Stimulated activated naive CD8-positive, alpha-beta T cell treated with anti-CD3 and anti-CD28 coated beads, Interleukin-15, amount 100 ng/mL, for 72 hours (primary cell): Measurements from ENCODE around the gene SCG5.

Source experiments
- ATAC-seq: fragments of 150-1000 bp; cut with Tn5 transposase; 2 replicates; pipeline ENCODE4 v1.10.0; 2021; ENCODE audit warnings: mild to moderate bottlenecking, moderate library complexity
- DNase-seq, 2 donors: peaks; one replicate each; pipeline ENCODE4 v3.0.0; 2021 to 2022
- H3K27ac Mint-ChIP-seq, 2 donors: one replicate each; pipeline ENCODE4 v1.8.0; 2022; ENCODE audit warnings: mild to moderate bottlenecking in 2 of 2, mixed read lengths in 2 of 2, moderate library complexity in 2 of 2
- H3K27me3 Mint-ChIP-seq: one replicate; pipeline ENCODE4 v1.8.0; 2022; ENCODE audit warnings: mixed read lengths
- H3K4me1 Mint-ChIP-seq: one replicate; pipeline ENCODE4 v1.8.0; 2022; ENCODE audit warnings: mild to moderate bottlenecking, mixed read lengths
- H3K4me3 Mint-ChIP-seq, 2 donors: one replicate each; pipeline ENCODE4 v1.8.0; 2022; ENCODE audit warnings: mild to moderate bottlenecking in 2 of 2, mixed read lengths in 2 of 2, moderate library complexity in 1 of 2
- H3K9me3 Mint-ChIP-seq, 2 donors: one replicate each; pipeline ENCODE4 v1.8.0; 2022; ENCODE audit warnings: mixed read lengths in 2 of 2

SCG5 gene

DNA sequence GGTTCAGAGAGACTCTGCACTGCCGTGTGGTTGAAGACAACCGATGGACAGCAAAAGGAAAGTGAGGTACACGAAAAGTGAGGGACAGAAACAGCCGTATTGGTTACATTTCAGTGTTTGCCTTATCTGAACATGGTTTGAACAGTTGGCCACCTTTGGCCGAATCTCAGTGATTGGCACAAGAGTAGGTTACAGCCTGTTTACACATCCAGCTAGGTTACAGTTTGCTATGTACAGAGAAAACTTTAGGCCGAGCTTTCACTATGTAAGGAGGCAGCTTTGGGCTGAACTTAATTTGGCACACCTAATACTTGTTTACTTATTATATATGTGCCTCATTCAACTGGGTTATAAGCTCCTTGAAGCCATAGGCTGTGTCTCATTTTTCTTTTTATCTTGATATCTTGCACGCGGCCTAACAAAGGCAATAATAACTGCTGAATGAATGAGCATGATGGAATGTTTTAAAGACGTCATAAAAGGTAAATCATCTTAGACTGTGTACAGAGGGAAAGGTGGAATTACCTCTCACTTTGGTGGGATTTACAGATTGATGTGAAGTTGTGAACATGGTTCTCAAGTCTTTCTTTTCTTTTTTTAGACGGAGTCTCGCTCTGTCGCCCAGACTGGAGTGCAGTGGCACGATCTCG is 59.1 kb downstream of the SCG5 start:
- H3K9me3 Mint-ChIP-seq, result no peaks in the 10 kb centered on the region
- peaks cover 43% of the 10 kb centered on the region for H3K27me3 Mint-ChIP-seq
- H3K4me3 Mint-ChIP-seq, result no peak overlapping the region
- no peak overlapping the region for H3K27ac Mint-ChIP-seq
- H3K4me1 Mint-ChIP-seq, result no peaks in the 10 kb centered on the region
- ATAC-seq, result no peak
- no peak for DNase-seq

DNA sequence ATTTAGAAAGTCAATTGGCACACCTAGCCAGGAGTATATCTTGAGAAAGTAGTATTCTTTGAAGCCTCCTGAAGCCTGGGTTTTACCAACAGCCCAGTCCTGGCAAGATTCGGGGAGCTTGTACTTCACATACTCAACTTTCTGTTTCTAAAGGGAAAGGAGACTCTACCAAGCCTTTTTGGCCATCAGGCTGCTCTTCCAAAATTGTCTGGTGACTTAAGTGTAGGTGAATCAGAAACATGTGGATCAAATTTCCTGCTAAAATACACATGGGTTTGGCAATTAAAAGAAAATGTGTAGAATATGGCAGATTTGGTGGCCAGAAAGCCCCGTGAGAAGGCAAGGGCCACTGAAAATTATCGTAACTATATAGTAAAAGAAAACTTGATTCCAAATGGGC is 60.4 kb downstream of the SCG5 start:
- Mint-ChIP-seq H3K9me3 (no peaks in the 10 kb centered on the region), H3K4me1 (no peaks in the 10 kb centered on the region), H3K4me3 (no peak overlapping the region), H3K27ac (no peak overlapping the region), H3K27me3 (peaks cover 53% of the 10 kb centered on the region)
- ATAC-seq, result no peak
- no peak for DNase-seq

DNA sequence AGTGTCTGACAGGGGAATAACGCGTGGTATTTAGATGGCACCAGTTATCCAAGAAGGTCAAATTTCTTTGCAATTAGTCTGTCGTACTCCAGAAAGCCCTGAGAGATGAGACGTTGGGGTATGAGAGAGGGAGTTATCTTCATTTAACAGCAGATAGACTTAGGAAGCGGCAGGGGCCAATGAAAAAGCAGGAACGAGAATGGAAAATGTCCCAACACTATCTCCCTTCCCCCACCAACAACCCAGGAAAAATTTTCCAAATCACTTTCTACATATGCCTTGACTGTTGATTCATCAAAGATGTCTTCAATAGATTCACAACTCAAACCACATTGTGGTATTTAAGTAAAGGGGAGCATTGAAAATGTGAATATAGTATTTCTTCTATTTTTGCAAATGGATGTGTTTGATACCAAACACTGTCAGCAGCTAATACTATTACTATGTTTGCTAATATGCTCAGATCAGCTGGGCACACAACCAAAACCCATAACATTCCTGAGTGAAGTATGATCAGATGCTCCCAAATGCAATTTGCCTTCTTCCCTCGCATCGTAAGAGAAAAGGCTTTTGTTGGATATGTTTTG is 63.0 kb downstream of the SCG5 start:
- Mint-ChIP-seq H3K9me3 (no peaks in the 10 kb centered on the region), H3K27me3 (peaks cover 59% of the 10 kb centered on the region), H3K4me1 (no peaks in the 10 kb centered on the region), H3K4me3 (no peak overlapping the region), H3K27ac (no peak overlapping the region)
- no peak for ATAC-seq
- no peak for DNase-seq

DNA sequence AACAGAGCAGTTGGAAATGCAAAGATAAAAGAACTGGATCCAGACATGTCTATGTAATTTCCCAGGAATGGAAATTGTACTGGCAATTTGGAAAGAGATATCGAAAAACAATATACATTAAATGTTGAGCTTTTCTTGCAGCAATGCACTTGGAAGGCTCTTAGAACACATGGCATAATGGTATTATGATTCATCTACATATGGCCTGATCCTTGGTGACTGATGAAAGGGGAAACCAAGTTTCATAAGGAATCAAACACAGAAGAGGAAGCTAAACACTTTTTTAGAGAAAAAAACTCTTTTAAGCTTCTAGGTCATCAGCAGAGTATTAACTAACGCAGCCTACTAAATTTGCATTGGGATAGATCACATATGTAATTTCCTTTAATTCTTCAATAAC is 63.9 kb downstream of the SCG5 start:
- ATAC-seq (no peak), DNase-seq (no peak)
- peaks cover 59% of the 10 kb centered on the region for H3K27me3 Mint-ChIP-seq
- no peak overlapping the region for H3K27ac Mint-ChIP-seq
- no peaks in the 10 kb centered on the region for H3K9me3 Mint-ChIP-seq
- no peak overlapping the region for H3K4me3 Mint-ChIP-seq
- no peaks in the 10 kb centered on the region for H3K4me1 Mint-ChIP-seq

DNA sequence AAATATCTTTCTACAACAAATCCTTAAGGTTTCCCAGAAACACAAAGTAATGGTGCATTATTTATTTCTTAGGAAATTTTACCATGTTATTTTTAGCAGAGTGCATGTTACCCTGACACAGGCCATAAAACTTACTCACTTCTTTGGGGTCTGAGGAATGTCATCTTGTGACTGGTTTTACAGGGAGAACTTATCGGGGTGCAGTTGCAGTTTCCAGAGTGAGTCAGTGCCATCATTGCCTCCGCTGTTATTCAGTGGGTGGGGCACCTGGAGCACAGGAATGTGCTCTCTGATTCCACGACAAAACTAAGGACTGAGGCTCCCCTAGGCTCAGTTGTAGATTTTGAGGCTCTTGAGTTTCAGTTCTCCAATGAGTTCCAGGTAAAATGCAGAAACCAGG is 65.2 kb downstream of the SCG5 start:
- no peak overlapping the region for H3K27ac Mint-ChIP-seq
- H3K27me3 Mint-ChIP-seq, result peaks cover 52% of the 10 kb centered on the region
- no peaks in the 10 kb centered on the region for H3K4me1 Mint-ChIP-seq
- no peak for ATAC-seq
- no peak for DNase-seq
- no peak overlapping the region for H3K4me3 Mint-ChIP-seq
- H3K9me3 Mint-ChIP-seq, result no peaks in the 10 kb centered on the region

DNA sequence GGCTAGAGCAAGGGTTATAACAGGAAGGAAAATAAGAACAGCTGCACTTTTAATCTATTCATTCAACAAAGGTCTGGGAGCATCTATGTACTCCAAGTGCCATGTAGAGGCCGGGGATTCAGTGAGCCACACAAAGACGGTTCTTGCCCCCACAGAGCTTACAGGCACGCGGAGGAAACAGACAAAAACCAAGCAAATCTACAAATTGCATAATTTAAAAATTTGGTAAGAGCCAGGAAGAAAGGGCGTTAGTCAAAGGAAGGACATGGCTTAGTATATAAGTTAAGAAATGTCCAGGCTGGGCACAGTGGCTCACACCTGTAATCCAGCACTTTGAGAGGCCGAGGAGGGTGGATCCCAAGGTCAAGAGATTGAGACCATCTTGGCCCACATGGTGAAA is 65.9 kb downstream of the SCG5 start:
- DNase-seq (no peak), ATAC-seq (no peak)
- Mint-ChIP-seq H3K27me3 (peaks cover 58% of the 10 kb centered on the region), H3K9me3 (no peaks in the 10 kb centered on the region), H3K27ac (no peak overlapping the region), H3K4me1 (no peaks in the 10 kb centered on the region), H3K4me3 (no peak overlapping the region)

DNA sequence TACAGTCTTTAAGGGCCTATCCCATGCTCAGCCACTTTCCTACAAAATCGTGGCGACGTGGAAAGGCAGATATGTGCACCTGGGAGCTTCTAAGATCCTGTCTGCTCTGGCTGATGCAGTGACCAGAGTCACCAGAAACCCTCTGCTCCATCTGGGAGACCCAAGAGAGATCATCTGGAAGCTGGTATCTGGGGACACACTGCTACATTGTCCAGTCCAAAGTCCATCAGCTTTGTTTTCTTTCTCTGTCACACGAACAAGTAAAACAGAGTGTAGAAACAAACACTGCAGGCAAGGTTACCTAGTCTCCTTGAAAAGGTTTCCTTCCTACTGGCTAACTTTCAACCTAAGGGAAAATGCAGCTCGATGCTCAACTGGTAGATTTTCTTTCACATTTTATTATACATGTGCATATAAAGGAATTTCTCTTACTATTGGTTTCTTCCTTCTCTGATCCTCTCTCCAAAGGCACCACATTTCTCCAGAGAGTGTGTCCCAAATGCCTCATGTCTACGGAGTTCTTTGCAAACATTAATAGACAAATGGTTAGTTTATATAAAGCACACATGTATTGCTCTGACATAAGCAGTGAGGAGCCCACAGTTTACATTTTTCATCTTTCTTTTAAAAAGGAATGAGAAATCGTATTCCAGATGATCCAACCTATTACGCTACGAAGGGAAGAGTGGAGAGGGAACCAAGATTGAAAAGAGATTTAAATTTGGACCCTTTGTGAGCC is 68.0 kb downstream of the SCG5 start:
- no peak for DNase-seq
- Mint-ChIP-seq H3K27me3 (peaks cover 53% of the 10 kb centered on the region), H3K9me3 (no peaks in the 10 kb centered on the region), H3K4me3 (no peak overlapping the region), H3K4me1 (no peaks in the 10 kb centered on the region), H3K27ac (no peak overlapping the region)
- ATAC-seq, result no peak

DNA sequence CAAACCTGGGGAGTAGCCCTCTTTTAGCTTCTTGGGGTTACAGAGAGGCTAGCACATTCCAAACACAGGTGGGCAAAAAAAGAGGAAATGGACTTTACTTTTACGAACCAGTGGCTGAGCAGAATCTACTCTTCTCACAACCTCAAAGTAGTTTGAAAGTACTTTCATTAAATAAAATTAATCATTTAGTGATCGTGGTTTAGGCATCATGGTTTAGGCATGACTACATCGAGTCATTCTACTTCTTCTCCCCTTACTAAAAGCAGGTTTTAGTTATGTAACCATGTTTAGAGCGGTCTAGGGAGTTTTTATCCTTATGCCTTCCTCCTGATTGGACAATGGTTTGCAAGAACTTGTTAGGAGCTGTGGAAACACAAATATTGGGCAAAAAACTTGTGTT is 73.8 kb downstream of the SCG5 start:
- H3K27me3 Mint-ChIP-seq, result peaks cover 66% of the 10 kb centered on the region
- peaks cover 37% of the 10 kb centered on the region for H3K4me1 Mint-ChIP-seq
- no peaks in the 10 kb centered on the region for H3K9me3 Mint-ChIP-seq
- H3K4me3 Mint-ChIP-seq, result no peak overlapping the region
- DNase-seq (no peak), ATAC-seq (peak; percentile 53)
- no peak overlapping the region for H3K27ac Mint-ChIP-seq

DNA sequence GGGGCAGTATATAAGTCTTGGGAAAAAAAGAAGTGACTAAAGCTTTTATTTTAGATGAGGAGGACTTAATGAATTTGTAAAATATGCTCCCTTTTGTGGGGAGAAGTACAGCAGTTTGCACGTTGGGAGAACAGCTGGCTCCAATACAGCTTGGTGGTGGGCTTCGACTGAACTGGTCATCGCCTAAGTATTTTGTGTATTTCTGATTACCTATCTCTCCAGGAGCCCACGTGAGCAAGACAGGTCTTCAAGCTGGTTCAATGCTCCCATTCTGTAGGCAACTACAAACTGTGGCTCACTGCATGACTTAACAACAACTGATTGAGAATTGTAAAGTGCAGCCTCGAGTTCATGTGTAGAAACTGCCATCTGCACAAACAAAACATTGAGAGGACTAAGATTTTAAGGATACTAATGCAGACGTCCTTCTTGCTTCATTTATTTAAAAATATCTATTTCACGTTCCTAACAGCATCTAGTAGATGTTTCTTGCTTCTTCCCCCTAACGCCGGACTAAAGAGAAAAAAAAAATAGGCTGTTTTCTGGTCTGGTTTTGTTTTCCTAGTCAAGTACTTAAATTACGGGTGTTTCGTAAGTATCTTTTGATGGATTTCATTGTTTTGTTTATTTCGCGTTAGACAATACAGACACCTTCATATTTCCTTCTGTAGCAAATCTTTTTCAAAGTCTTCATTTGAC is 74.9 kb downstream of the SCG5 start:
- peaks cover 77% of the 10 kb centered on the region for H3K27me3 Mint-ChIP-seq
- H3K4me1 Mint-ChIP-seq, result peaks cover 37% of the 10 kb centered on the region
- ATAC-seq (no peak), DNase-seq (no peak)
- H3K4me3 Mint-ChIP-seq, result peak overlapping the region in 1 of 2 donors; percentile 69
- H3K9me3 Mint-ChIP-seq, result no peaks in the 10 kb centered on the region
- no peak overlapping the region for H3K27ac Mint-ChIP-seq

DNA sequence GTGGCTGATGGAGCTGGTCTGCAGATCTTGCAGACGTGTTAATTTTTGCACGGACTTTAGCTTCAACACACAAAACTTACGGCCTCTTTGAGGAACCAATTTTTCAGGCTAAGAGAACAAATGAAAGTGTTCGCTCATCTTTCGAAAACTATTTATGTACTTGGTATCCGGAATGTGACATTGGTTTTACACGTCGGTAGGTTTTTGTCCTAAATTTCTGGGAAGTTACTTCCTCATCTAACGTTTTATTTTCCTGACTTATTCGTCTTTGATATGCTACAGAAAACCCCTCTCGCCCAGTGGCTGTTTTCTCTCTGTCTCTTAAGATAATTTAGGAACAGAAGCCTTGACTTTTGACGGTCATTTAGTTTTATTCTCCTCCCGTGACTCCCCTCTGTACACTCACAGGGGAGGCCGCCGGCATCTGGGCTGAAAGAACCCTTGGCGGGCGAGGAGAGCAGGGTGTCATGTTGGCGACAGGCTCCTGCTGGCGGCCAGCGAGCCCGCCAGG is 75.5 kb downstream of the SCG5 start:
- H3K27me3 Mint-ChIP-seq, result peaks cover 80% of the 10 kb centered on the region
- peaks cover 37% of the 10 kb centered on the region for H3K4me1 Mint-ChIP-seq
- no peak for DNase-seq
- no peak for ATAC-seq
- no peaks in the 10 kb centered on the region for H3K9me3 Mint-ChIP-seq
- no peak overlapping the region for H3K27ac Mint-ChIP-seq
- peak overlapping the region; percentile 48 to 69 for H3K4me3 Mint-ChIP-seq

DNA sequence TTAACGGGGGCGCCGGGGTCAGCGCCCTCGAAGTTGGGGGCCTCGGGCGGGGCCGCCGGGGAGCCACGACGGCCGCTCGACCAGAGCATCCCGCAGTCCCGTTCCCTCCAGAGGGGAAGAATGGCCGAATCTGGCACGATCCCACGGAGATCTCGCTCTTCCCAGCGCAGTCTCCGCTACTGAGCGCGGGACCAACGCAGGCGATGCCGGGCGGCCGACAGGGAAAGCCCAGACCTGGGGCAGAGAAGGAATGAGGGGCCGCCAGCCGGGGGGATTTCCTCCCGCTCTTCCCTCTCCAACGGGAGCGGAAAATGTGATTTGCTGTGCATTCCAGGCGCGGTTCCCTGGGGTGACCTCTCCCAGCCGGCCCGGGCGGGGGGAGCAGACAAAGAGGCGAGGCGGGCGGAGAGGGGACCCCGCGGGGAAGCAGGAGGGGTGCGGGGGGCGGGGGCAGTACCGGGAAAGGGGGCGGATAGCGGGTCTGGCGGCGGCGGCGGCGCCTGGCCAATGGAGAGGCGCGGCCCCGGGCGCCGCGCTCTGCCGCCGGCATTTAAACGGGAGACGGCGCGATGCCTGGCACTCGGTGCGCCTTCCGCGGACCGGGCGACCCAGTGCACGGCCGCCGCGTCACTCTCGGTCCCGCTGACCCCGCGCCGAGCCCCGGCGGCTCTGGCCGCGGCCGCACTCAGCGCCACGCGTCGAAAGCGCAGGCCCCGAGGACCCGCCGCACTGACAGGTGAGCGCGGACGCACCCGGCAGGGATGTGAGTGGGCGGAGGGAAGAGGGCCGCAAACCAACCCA is 76.1 kb downstream of the SCG5 start, which contains the start of gene GREM1:
GREM1 (plus strand) TSS at position 579 of the 801 bp plus-strand sequence. CDS start 12,687 bp downstream, outside the sequence.
- H3K4me3 Mint-ChIP-seq, result peak within 1 kb of the TSS; percentile 71 to 79
- DNase-seq, result no peak
- no peaks in the 10 kb centered on the region for H3K9me3 Mint-ChIP-seq
- no peak within 1 kb of the TSS for H3K27ac Mint-ChIP-seq
- H3K4me1 Mint-ChIP-seq, result peaks cover 40% of the 10 kb centered on the region
- ATAC-seq, result no peak
- H3K27me3 Mint-ChIP-seq, result peaks cover 79% of the 10 kb centered on the region

DNA sequence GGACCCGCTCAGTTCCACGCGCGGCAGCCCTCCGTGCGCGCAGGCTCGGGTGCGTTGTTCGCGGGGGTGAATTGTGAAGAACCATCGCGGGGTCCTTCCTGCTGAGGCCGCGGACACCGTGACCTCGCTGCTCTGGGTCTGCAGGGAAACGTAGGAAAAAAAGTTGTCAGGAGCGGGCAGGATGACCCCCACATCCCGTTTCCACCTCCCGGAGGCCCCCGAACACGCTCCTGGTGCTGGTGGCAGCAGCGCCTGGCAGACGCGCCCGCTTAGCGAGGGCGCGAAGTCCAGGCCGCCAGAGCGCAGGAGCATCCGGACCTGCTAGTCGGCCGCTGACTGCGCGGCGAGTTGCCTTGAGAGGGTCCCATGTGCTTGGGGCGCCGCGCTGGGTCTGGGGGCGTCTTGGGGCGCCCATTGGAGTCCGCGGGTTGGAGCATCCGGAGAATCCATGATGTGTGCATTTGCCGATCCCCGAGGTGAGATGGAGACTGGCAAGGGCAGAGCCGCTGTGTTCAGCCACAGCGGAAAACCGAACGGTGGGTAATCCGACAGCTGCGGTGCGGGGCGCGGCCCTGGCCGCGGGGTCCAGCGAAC is 76.8 kb downstream of the SCG5 start:
- H3K4me1 Mint-ChIP-seq, result peaks cover 47% of the 10 kb centered on the region
- peaks cover 76% of the 10 kb centered on the region for H3K27me3 Mint-ChIP-seq
- peak overlapping the region; percentile 59 to 71 for H3K4me3 Mint-ChIP-seq
- no peak overlapping the region for H3K27ac Mint-ChIP-seq
- no peak for ATAC-seq
- DNase-seq, result no peak
- no peaks in the 10 kb centered on the region for H3K9me3 Mint-ChIP-seq

DNA sequence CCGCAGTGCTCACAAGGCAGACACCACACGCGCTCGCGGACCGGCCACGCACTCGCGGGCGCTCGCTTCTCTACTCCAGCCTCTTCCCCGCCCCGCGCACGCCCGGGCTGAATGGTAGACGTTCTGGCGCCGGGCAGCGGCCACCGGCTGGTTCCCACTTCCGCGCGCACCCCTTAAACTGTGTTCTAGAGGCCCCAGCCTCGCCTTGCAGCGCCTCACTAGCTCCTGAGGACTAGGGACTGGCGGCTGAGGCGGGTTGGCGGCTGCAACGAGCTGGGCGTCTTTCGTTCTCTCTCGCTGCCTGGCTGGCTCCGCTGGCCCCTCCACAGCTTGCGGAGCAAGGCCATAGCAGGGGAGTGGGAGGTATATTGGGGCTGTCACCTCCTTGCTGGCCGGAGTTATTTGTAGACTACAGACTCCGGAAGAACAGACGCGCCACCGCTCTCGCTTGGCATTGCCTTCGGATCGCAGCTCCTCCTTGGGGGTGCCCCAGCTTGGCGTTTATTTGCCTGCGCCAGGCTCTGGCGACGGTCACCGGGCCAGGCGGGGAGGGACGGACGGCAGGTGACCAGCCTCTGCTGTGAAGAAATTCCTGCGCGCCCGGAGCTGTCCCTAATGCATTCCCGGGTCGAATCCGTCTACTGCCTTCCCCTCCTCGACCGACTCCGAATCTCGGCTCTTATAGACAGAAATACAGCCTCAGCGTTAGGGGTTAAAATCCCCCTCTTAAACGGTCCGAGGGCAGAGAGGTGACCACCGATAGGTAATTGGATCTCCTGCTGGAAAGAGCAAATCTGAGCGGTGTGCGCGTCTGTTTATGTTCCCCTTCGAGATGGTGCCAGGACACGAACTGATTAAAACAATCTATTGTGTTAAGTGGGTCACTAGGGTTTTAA is 77.6 kb downstream of the SCG5 start:
- H3K4me3 Mint-ChIP-seq, result peak overlapping the region; percentile 70 to 71
- H3K9me3 Mint-ChIP-seq, result no peaks in the 10 kb centered on the region
- peak overlapping the region in 1 of 2 donors; percentile 48 for H3K27ac Mint-ChIP-seq
- ATAC-seq (no peak), DNase-seq (peak in 1 of 2 donors; percentile 7)
- H3K4me1 Mint-ChIP-seq, result peaks cover 54% of the 10 kb centered on the region
- H3K27me3 Mint-ChIP-seq, result peaks cover 82% of the 10 kb centered on the region

DNA sequence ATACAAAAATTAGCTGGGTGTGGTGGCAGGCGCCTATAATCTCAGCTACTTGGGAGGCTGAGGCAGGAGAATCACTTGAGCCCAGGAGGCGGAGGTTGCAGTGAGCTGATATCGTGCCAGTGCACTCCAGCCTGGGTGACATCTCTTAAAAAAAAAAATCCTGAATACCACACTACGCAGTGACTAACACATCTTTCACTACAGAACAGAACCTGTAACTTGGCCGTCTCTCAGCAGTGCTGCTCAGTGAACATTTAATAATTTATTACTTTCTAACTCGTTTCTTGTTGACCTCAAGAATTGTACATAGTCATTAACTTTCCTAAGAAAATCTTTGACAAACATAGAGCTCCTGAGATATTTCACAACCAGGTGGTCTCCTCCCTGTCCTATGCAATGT is 80.1 kb downstream of the SCG5 start:
- H3K27me3 Mint-ChIP-seq, result peaks cover 94% of the 10 kb centered on the region
- H3K27ac Mint-ChIP-seq, result no peak overlapping the region

More for the DNA sequence above, 80.1 kb downstream of the SCG5 start:
- peaks cover 0 to 7% of the 10 kb centered on the region in 2 donors for H3K9me3 Mint-ChIP-seq
- ATAC-seq, result no peak
- H3K4me1 Mint-ChIP-seq, result peaks cover 46% of the 10 kb centered on the region
- no peak for DNase-seq
- H3K4me3 Mint-ChIP-seq, result no peak overlapping the region
